Naive thymus-derived CD4-positive, alpha-beta T cell (primary cell): ENCODE data around the gene SMIM38. TPM values are rescaled to one million over a fixed set of nuclear protein-coding genes. Genes with fewer than 3 reads are reported as not detected.

Experiments used
- ATAC-seq: fragments of 150-1000 bp; cut with Tn5 transposase; 2 replicates; pipeline ENCODE4 v1.10.0; 2021; ENCODE audit warnings: mild to moderate bottlenecking, moderate library complexity
- CTCF ChIA-PET: fragments of 350-600 bp; sonication (Branson Sonifier 250); formaldehyde crosslinking; loops from one replicate; lab custom pipeline; 2021; ENCODE audit warnings: antibody characterized with exemption; lab: Charles Lee
- POLR2A ChIA-PET: fragments of 350-600 bp; sonication (Branson Sonifier 250); formaldehyde crosslinking; loops from one replicate; lab custom pipeline; 2021; ENCODE audit warnings: antibody characterized with exemption, inconsistent platforms; lab: Charles Lee
- DNase-seq, 9 donors: peaks; one replicate each; pipeline versions ENCODE4 v3.0.0 to v3.0.0-alpha.2; 2020 to 2022; ENCODE audit warnings: mixed read lengths in 1 of 9
- H3K27ac ChIP-seq: one replicate; pipeline ENCODE4 v1.7.0; 2013; ENCODE audit warnings: mild to moderate bottlenecking, low read depth, low read length, moderate library complexity
- H3K27me3 ChIP-seq, 2 donors: one replicate each; pipeline ENCODE4 v1.7.0; 2013; ENCODE audit warnings: low read length in 2 of 2, mild to moderate bottlenecking in 2 of 2, moderate library complexity in 2 of 2; ENCODE audit not compliant: control insufficient read depth in 2 of 2, insufficient read depth in 2 of 2
- H3K36me3 ChIP-seq, 3 experiments: 1 replicate in 2 of 3; 2 replicates in 1 of 3; pipeline ENCODE4 v1.7.0; 2013; ENCODE audit warnings: low read length in 3 of 3, mild to moderate bottlenecking in 3 of 3, moderate library complexity in 1 of 3; ENCODE audit not compliant: insufficient read depth in 3 of 3, control insufficient read depth in 2 of 3
- H3K4me1 ChIP-seq, 2 donors: one replicate each; pipeline ENCODE4 v1.7.0; 2013; ENCODE audit warnings: low read length in 2 of 2, mild to moderate bottlenecking in 2 of 2, moderate library complexity in 1 of 2; ENCODE audit not compliant: control insufficient read depth in 2 of 2, insufficient read depth in 2 of 2
- H3K4me3 ChIP-seq: 2 replicates; pipeline ENCODE4 v1.7.0; 2013; ENCODE audit warnings: mild to moderate bottlenecking, low read length
- H3K9me3 ChIP-seq, 3 experiments: 1 replicate in 2 of 3; 2 replicates in 1 of 3; pipeline ENCODE4 v1.7.0; 2013; ENCODE audit warnings: low read length in 3 of 3; ENCODE audit not compliant: control insufficient read depth in 2 of 3
- H3K27ac Mint-ChIP-seq, 9 donors: one replicate each; pipeline ENCODE4 v1.8.0; 2020 to 2022; ENCODE audit warnings: mixed read lengths in 9 of 9, mild to moderate bottlenecking in 8 of 9, moderate library complexity in 5 of 9, inconsistent platforms in 2 of 9
- H3K27me3 Mint-ChIP-seq, 5 donors: one replicate each; pipeline ENCODE4 v1.8.0; 2021 to 2022; ENCODE audit warnings: mixed read lengths in 5 of 5, mild to moderate bottlenecking in 1 of 5
- H3K36me3 Mint-ChIP-seq, 5 donors: one replicate each; pipeline ENCODE4 v1.8.0; 2020 to 2022; ENCODE audit warnings: mixed read lengths in 5 of 5, mild to moderate bottlenecking in 3 of 5, inconsistent platforms in 1 of 5
- H3K4me1 Mint-ChIP-seq, 7 donors: one replicate each; pipeline ENCODE4 v1.8.0; 2020 to 2022; ENCODE audit warnings: mixed read lengths in 7 of 7, mild to moderate bottlenecking in 3 of 7, inconsistent platforms in 1 of 7
- H3K4me3 Mint-ChIP-seq, 10 donors: one replicate each; pipeline ENCODE4 v1.8.0; 2020 to 2022; ENCODE audit warnings: mild to moderate bottlenecking in 10 of 10, mixed read lengths in 10 of 10, moderate library complexity in 6 of 10, inconsistent platforms in 2 of 10
- H3K9me3 Mint-ChIP-seq, 11 donors: one replicate each; pipeline ENCODE4 v1.8.0; 2020 to 2022; ENCODE audit warnings: mixed read lengths in 11 of 11, mild to moderate bottlenecking in 4 of 11, inconsistent platforms in 1 of 11, moderate library complexity in 1 of 11
- intact Hi-C, 2 donors: fragments of 100-400 bp; cut with micrococcal nuclease; formaldehyde crosslinking; loops; one replicate each; pipeline ENCODE4 v1.15.1; 2023
- polyA plus RNA-seq, 2 donors: library from polyadenylated mRNA; unstranded; fragments of 300-500 nt; fragmentation: Illumina TruSeq; gene quantifications; one replicate each; pipeline ENCODE4 v1.2.3, GENCODE V29; 2021
- total RNA-seq, 6 experiments: library from RNA in 5 of 6; stranded (reverse) in 5 of 6; gene quantifications; 1 replicate in 5 of 6; 2 replicates in 1 of 6; pipeline ENCODE4 v1.2.3 and lab custom pipeline; 2021 to 2026

SMIM38 gene
- total and polyA plus RNA-seq, 7 experiments from 2014 or later, result 0.13 to 0.73 (median 0.70) TPM; not detected in 2

DNA sequence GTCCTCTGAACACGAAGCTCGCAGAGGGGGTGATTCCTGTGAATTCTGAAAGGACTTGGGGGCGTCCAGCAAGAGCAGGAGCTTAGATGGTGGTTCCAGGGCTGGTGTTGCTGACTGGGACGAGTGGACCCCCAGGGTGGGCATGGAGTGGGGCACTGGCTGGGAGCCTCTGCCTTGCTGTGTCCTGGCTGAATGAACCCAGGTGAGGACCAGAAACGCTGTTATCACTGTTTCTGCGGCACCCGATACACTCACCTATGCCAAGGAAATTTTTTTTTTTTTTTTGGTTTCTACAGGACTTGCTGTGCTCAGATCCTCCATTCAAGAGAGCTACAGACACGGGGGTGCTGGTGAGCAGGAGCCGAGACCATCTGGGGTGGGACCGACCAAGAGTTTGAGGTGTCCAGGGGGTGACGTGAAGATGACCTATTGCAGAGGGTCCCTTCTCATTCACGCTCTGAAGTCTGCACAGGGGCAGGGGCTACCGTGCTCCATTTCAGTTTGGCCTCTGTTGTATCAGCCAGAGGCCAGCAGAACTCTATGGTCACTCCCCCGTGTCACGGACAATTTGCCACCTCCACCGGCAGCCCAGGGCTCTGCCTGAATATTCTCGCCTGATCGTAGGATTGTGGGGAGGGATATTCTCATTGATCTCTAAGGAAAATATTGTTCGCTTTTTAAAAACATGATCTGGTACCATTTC is 3.6 kb downstream of the SMIM38 start:
- no peak overlapping the region for H3K4me3 Mint-ChIP-seq
- no peaks in the 10 kb centered on the region for H3K27me3 ChIP-seq
- no peak overlapping the region for H3K4me3 ChIP-seq
- no peak overlapping the region for H3K27ac ChIP-seq
- ChIA-PET POLR2A (interaction anchor here (1.5 kb wide), 1 partner anchor 23 kb away, joined by 3 read pairs; no protein-coding TSS in a partner anchor), CTCF (no interaction called here)
- intact Hi-C loops, result no loop called here
- no peaks in the 10 kb centered on the region for H3K36me3 ChIP-seq
- H3K4me1 ChIP-seq, result no peaks in the 10 kb centered on the region
- H3K9me3 ChIP-seq, result no peaks in the 10 kb centered on the region
- H3K27ac Mint-ChIP-seq, result no peak overlapping the region
- DNase-seq (no peak), ATAC-seq (no peak)
- H3K27me3 Mint-ChIP-seq, result peaks cover 0 to 5% (median 0%) of the 10 kb centered on the region in 5 donors
- peaks cover 1 to 21% (median 10%) of the 10 kb centered on the region in 11 donors for H3K9me3 Mint-ChIP-seq
- peaks cover 2 to 17% (median 8%) of the 10 kb centered on the region in 5 donors for H3K36me3 Mint-ChIP-seq
- H3K4me1 Mint-ChIP-seq, result no peaks in the 10 kb centered on the region

DNA sequence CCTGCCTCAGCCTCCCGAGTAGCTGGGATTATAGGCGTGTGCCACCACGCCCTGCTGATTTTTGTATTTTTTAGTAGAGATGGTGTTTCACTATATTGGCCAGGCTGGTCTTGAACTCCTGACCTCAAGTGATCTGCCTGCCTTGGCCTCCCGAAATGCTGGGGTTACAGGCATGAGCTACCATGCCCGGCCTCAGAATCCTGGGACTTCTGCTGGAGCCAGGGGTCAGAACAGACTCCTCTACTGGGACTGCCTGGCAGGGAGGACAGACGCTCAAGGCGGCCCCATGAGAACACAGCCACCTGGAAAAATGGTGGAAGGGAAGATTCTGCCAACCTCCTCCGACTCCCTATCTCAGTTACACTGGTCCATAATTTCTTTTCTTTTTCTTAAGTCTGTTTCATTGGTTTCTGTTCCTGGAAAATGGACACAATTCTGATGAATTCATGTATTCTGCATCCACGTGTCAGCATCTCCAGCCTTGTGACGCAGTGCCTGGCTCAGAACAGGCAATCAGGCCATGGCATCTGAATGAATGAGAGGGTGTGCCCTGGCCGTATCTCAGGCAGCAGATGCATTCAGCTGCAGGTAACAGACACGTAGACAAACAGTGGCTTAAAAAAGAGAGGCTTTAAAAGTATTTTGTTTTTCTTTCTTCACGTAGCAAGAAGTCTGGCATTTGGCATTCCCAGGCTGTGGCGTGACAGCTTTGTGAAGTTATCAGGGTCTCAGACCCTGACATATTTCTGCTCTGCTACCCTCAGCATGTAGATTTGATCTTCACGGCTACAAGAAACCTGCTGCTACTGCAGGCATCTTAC is 4.8 kb downstream of the SMIM38 start:
- no peaks in the 10 kb centered on the region for H3K36me3 ChIP-seq
- DNase-seq (no peak), ATAC-seq (no peak)
- peaks cover 0 to 2% (median 0%) of the 10 kb centered on the region in 7 donors for H3K4me1 Mint-ChIP-seq
- intact Hi-C loops, result no loop called here
- no peaks in the 10 kb centered on the region for H3K4me1 ChIP-seq
- H3K9me3 Mint-ChIP-seq, result peaks cover 1 to 21% (median 10%) of the 10 kb centered on the region in 11 donors
- no peaks in the 10 kb centered on the region for H3K27me3 ChIP-seq
- no peak overlapping the region for H3K27ac ChIP-seq
- H3K9me3 ChIP-seq, result no peaks in the 10 kb centered on the region
- H3K27ac Mint-ChIP-seq, result no peak overlapping the region
- peaks cover 2 to 17% (median 8%) of the 10 kb centered on the region in 5 donors for H3K36me3 Mint-ChIP-seq
- peaks cover 0 to 5% (median 0%) of the 10 kb centered on the region in 5 donors for H3K27me3 Mint-ChIP-seq
- ChIA-PET POLR2A (no interaction called here), CTCF (interaction anchor here (0.6 kb wide), 1 partner anchor 37 kb away, joined by 3 read pairs; no protein-coding TSS in a partner anchor)
- H3K4me3 ChIP-seq, result no peak overlapping the region
- no peak overlapping the region for H3K4me3 Mint-ChIP-seq

DNA sequence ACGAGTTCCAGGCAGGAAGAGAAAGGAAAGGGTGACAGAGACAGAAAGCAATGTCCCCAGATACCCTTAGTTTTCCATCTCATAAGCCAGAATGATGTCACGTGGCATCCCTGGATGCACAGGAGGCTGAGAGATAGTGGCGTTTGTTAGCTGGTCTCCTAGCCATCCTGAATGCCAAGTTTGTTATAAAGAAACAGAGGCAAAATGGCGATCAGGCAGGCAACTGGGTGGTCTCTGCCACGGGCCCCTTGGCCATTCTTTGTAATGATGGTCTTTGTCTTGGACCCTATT is 5.3 kb downstream of the SMIM38 start:
- no peak overlapping the region for H3K4me3 ChIP-seq
- Mint-ChIP-seq H3K36me3 (peaks cover 2 to 17% (median 8%) of the 10 kb centered on the region in 5 donors), H3K27me3 (peaks cover 0 to 5% (median 0%) of the 10 kb centered on the region in 5 donors), H3K9me3 (peaks cover 1 to 21% (median 10%) of the 10 kb centered on the region in 11 donors), H3K4me1 (peaks cover 0 to 5% (median 0%) of the 10 kb centered on the region in 7 donors), H3K4me3 (no peak overlapping the region), H3K27ac (no peak overlapping the region)
- no peaks in the 10 kb centered on the region for H3K36me3 ChIP-seq
- no peaks in the 10 kb centered on the region for H3K27me3 ChIP-seq
- intact Hi-C loops, result no loop called here
- CTCF ChIA-PET, result no interaction called here
- DNase-seq, result no peak
- no peaks in the 10 kb centered on the region for H3K9me3 ChIP-seq
- POLR2A ChIA-PET, result interaction anchor here (0.6 kb wide), 1 partner anchor 165 kb away, joined by 3 read pairs; no protein-coding TSS in a partner anchor
- no peak for ATAC-seq
- H3K4me1 ChIP-seq, result no peaks in the 10 kb centered on the region
- no peak overlapping the region for H3K27ac ChIP-seq

DNA sequence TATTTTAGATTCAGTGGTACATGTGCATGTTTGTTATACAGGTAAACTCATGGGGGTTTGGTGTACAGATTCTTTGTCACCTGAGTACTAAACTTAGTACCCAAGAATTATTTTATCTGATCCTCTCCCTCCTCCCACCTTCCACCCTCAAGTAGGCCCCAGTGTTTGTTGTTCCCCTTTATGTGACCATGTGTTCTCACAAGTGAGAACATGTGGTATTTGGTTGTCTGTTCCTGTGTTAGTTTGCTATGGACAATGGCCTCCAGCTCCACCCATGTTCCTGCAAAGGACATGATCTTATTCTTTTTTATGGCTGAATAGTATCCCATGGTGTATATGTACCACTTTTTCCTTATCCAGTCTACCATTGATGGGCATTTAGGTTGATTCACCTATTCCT is 6.8 kb downstream of the SMIM38 start:
- H3K36me3 Mint-ChIP-seq, result peaks cover 2 to 17% (median 8%) of the 10 kb centered on the region in 5 donors
- DNase-seq (no peak), ATAC-seq (no peak)
- no peak overlapping the region for H3K27ac Mint-ChIP-seq
- ChIA-PET POLR2A (no interaction called here), CTCF (no interaction called here)
- no peaks in the 10 kb centered on the region for H3K4me1 ChIP-seq
- H3K27ac ChIP-seq, result no peak overlapping the region
- peaks cover 0 to 9% (median 0%) of the 10 kb centered on the region in 5 donors for H3K27me3 Mint-ChIP-seq
- H3K9me3 Mint-ChIP-seq, result peaks cover 1 to 21% (median 10%) of the 10 kb centered on the region in 11 donors
- H3K36me3 ChIP-seq, result no peaks in the 10 kb centered on the region
- intact Hi-C loops, result no loop called here
- no peak overlapping the region for H3K4me3 Mint-ChIP-seq
- H3K4me1 Mint-ChIP-seq, result peaks cover 0 to 10% (median 4%) of the 10 kb centered on the region in 7 donors
- H3K9me3 ChIP-seq, result no peaks in the 10 kb centered on the region
- no peaks in the 10 kb centered on the region for H3K27me3 ChIP-seq
- no peak overlapping the region for H3K4me3 ChIP-seq

DNA sequence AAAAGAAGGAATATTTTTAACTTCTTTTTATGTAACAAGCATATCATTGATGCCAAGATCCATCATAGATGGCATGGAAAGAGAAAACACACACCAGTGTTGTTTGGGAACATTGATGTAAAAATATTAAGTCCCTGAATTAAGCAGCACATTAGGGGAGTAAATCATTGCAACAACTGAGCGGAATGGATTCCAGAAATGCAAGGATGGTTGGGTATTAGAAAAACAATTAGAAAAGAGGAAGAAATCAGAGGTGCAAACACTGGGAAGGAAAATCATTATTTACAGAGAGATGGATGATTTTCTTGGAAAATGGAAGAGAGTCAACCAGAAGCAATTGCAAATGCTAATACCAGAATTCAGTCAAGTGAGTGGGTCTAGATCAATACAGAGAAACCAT is 8.1 kb downstream of the SMIM38 start:
- peaks cover 0 to 10% (median 4%) of the 10 kb centered on the region in 7 donors for H3K4me1 Mint-ChIP-seq
- intact Hi-C loops, result no loop called here

DNA sequence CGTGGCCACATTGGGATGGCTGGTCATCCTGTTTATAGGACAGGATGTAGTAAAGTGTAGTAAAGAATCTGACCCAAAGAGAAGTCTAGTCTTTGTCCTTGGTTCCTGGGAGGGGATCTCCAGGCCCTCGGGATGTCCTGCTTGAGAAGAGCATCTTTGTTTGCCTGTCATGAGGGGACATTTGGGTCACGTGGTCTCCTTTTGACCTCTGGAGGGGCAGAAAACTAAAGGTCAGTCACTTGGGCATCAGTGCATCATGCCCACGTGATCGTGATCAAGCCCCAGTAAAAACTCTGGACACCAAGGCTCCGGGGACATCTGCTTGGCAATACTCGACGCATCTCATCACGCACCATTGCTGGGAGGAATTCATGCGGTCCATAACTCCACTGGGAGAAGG is 9.1 kb downstream of the SMIM38 start:
- ATAC-seq, result no peak
- no peak overlapping the region for H3K27ac ChIP-seq
- H3K27ac Mint-ChIP-seq, result no peak overlapping the region
- H3K9me3 Mint-ChIP-seq, result peaks cover 1 to 21% (median 11%) of the 10 kb centered on the region in 11 donors
- no peaks in the 10 kb centered on the region for H3K4me1 ChIP-seq
- no peaks in the 10 kb centered on the region for H3K27me3 ChIP-seq
- no peak for DNase-seq
- H3K4me3 Mint-ChIP-seq, result no peak overlapping the region
- H3K9me3 ChIP-seq, result no peaks in the 10 kb centered on the region
- peaks cover 0 to 10% (median 4%) of the 10 kb centered on the region in 7 donors for H3K4me1 Mint-ChIP-seq
- POLR2A ChIA-PET, result no interaction called here
- peaks cover 2 to 17% (median 8%) of the 10 kb centered on the region in 5 donors for H3K36me3 Mint-ChIP-seq
- H3K4me3 ChIP-seq, result no peak overlapping the region
- CTCF ChIA-PET, result no interaction called here
- no peaks in the 10 kb centered on the region for H3K36me3 ChIP-seq
- H3K27me3 Mint-ChIP-seq, result peaks cover 0 to 11% (median 0%) of the 10 kb centered on the region in 5 donors
- intact Hi-C loops, result no loop called here

More for the DNA sequence above, 8.1 kb downstream of the SMIM38 start:
- H3K27ac ChIP-seq, result no peak overlapping the region
- ATAC-seq (no peak), DNase-seq (no peak)
- H3K27ac Mint-ChIP-seq, result no peak overlapping the region
- peaks cover 1 to 21% (median 10%) of the 10 kb centered on the region in 11 donors for H3K9me3 Mint-ChIP-seq
- POLR2A ChIA-PET, result no interaction called here
- H3K9me3 ChIP-seq, result no peaks in the 10 kb centered on the region
- H3K27me3 Mint-ChIP-seq, result peaks cover 0 to 11% (median 0%) of the 10 kb centered on the region in 5 donors
- CTCF ChIA-PET, result no interaction called here
- no peaks in the 10 kb centered on the region for H3K4me1 ChIP-seq
- H3K36me3 ChIP-seq, result no peaks in the 10 kb centered on the region
- H3K36me3 Mint-ChIP-seq, result peaks cover 2 to 17% (median 8%) of the 10 kb centered on the region in 5 donors
- no peaks in the 10 kb centered on the region for H3K27me3 ChIP-seq
- no peak overlapping the region for H3K4me3 ChIP-seq
- H3K4me3 Mint-ChIP-seq, result no peak overlapping the region
